SHP77 (cell line): Measurements from ENCODE around the gene ATP8B2.
"Not testable (repeated sequence)": the region's sequence is repeated elsewhere in the genome, so short reads cannot be mapped to it uniquely, and the experiment has no call there.

Source experiments
- DNase-seq, 2 experiments: peaks; one replicate each; lab custom pipeline; 2025; lab: John Stamatoyannopoulos, UW

The ATP8B2 gene

DNA sequence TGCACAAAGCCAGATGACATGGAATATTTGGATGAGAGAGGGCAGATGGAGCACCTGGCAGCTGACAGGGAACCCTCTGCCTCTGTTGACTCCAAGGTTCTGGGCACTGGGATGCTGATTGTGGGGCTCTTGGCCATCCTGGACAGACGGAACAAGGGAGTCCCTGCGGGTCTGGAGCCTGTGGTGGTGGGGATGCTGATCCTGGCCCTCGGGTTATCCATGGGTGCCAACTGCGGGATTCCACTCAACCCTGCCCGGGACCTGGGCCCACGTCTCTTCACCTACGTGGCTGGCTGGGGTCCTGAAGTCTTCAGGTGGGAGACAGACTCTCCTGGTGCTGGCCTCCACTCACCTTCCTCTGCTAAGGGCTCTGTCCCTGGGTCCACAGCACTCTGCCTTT is 1.8 kb upstream of the ATP8B2 start:
- no peak for DNase-seq

DNA sequence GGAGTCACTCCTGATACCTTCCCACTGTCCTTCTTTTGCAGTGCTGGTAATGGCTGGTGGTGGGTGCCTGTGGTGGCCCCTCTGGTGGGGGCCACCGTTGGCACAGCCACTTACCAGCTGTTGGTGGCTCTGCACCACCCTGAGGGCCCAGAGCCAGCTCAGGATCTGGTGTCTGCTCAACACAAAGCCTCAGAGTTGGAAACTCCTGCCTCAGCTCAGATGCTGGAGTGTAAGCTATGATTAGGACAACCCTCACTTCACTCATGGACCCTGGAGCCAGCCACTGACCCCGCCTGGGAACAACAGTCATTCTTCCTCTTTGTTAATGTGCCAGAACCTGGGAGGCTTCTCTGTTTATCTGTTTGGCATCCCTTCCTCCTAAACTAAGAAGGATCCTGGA is 1.1 kb upstream of the ATP8B2 start:
- DNase-seq: no peak

DNA sequence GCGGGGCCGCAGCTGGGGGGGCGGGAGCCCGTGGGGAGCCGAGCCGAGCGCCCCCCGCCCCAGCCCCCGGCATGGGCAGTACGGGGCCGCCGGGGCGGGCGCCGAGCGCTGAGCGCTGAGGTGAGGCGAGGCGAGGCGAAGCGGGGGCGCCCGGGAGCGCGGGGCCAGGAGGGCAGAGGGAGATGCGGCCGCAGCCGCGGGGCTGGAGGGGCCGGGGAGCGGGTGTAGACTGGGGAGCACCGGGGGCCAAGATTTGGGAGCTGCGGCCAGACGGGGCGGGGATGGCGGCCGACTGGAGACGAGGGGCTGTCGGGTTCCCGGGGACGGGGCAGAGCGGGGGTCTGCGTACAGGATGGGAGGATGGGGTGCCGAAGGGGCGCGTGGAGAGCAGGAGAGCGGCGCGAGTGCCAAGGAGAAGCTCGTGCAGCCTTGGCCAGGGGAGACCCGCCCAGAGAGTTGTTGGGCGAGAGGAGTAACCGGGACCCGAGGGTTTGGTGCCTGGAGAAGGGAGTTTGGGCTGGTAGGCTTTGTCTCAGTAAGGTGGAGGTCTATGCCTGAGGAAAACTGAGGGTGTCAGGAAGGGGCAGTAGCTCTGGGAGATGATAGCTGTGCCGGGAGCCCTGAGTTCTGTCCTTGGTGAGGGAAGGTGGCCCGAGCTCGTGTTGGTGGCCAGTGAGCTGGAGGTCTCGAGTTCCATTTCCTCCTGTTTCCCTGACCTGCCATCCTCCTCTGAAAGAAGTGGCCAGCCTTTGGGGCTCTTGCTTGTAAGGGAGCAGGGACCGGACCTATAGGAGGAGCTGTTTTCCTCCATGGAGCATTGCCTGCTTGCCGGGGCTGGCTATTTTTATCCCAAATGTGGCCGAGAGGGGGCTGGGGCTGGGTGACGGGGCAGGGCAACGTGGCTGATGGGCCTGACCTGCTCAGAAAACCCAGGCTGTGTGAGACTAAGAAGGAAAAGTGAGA is 539 bp downstream of the ATP8B2 start:
- DNase-seq: peak; percentile 75 to 78

DNA sequence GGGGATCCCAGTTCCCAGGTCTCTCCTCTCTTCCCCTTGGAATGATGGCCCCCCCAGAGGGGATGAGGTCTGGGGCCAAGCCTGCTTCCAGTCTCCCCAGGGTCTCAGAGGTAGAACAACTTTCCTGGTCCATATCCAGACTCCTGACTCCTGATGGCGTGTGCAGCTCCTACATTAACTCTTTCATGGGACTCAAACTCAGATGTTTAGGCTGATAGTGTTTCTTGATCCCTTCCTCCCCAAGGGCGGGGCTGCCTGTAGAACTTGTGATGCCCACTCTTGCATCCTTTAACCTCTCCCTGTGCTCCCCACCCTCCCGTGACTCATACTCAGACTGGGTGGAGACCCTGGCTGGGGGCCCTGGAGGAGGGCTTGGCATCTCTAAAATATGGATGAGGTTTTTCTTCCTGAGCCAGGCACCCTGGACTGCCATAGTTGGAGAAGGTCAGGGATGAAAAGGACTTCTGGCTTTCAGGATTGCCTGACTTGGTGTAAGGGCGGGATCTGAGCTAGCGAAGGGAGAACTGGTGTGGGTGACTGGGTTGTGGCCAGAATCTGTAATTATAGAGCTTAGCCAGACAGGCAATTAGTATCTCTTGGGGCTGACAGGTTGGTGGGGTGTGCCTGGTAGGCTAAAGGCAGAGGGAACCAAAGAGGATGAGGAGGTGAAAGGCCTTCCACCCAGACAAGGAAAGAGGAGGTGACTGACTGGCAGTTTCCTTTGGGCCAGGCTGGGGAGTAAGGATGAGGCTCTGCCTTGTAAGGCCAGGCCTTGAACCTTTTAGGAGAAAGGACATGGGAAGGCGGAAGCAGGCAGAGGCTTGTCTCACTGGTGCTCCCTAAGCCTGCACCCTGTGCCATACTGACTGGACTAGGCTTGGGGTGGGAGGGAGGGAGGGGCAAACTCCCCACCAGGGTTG is 1.5 kb downstream of the ATP8B2 start:
- DNase-seq: no peak

DNA sequence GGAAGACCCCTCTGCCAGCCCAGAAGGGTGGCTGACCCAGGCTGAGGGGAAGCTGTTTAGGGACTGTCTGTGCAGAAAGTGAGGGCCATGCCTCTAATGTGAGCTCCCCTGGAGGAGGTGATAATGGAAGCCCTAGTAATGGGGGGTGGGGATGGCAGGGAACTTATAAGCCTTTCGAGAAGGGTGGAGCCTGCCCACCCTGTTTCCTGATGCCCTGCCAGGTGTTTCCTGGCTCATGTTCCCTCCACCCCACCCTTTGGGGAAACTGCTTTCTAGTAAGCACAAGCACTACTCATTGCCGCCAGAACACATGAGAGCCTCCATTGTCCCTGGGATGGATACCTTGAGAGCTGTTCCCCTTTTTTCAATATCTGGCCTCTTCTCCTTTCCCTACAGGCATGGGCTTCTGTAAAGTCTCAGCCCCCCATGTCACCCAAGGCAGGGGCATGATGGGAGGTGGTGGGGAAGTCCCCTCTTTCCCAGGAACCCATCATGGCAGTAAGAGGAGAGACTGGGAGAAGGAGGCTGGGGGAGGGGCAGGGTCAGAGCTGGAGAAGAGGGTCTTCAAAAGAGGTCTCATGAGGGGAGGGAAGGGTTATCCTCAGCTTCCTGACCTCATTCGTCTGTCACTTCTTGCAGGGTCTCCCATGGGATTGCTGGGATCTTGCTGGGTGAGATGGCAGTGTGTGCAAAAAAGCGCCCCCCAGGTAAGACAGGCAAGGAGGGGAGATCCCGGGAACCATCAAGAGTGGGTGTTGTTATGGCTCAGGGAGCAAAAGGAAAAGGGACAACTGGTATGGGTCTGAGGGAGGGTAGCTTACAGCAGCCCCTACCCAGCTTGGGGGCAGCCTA is 2.4 kb downstream of the ATP8B2 start:
- no peak for DNase-seq

DNA sequence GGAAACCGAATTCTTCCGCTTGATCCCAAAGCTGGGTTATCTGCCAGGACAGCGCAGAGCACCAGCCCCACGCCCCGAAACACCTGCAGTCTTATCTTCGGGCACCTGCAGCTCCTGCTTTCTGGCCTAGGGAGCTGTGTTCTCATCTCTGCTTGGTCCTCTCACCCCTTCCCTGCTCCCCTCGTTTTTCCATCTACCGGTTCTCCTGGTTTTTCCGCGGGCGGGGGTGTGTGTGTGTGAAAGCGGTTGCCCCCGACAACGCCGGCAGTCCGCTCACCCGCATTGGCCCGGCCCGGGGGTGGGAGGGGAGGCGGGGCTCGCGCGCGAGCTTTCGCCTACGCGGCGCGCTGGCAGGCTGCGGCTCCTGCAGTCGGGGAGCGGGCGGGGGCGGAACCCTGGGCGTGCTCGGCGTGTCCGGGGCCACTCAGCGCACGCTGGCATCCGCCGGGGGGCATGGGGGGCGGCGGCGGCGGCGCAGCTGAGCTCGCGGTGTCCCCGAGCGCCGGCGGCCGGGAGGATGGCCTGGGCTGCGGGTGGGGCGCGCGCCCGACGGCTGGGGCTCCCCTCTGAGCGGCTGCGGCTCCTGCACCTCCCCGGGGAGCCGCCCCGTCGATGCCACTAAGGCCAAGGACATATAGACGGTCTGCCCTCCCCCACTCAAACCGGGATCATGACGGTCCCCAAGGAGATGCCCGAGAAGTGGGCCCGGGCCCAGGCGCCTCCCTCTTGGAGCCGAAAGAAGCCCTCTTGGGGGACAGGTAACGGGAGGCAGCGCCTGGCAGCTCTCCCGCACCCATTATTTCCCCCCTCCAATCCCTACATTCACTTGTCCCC is 3.2 kb downstream of the ATP8B2 start:
- peak in 1 of 2 experiments; percentile 16 for DNase-seq

DNA sequence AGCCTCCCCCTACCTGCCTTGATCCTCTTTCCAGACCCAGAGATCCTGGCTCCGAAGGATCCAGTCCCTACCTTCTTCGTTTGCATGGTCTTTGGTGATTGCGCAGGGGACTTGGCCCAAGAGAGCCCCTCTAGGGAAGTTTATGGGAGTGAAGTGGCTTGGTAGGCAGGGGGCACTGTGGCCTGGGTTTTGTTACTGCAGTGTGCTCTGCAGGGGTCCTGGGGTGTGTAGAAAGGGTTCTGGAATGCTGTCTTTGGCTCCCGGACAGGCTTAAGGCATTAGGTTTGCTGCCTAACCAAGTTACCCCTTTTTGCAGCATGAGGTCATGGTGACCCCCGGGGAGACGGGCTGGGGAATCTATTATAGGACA is 3.8 kb downstream of the ATP8B2 start:
- DNase-seq: no peak

DNA sequence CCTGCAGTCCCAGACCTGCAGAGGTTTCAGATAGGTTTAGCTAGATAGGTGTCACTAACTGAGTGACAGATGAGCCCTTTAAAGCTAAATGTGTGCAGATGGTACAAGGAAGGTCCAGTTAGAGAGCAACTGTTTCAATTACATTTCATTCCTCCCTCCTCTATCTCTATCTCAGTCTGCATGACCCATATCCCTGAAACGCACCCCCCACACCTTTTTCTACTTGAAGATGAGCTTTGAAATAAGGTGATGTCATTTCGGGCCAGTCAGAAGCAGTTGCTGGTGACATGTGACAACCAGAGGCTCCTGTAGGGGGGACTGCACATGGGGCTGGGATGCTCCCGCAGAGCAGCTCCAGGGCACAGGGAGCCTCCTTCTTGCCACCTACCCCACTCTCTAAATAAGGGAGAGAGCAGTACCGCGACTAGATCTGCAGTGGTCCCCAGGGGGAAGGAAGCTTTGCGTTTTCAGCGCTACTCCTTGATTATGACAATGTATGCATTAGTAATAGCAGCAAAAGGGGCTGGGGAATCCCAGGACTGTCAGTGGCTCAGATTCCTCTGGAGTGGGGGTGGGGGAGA is 4.3 kb downstream of the ATP8B2 start:
- DNase-seq: no peak

DNA sequence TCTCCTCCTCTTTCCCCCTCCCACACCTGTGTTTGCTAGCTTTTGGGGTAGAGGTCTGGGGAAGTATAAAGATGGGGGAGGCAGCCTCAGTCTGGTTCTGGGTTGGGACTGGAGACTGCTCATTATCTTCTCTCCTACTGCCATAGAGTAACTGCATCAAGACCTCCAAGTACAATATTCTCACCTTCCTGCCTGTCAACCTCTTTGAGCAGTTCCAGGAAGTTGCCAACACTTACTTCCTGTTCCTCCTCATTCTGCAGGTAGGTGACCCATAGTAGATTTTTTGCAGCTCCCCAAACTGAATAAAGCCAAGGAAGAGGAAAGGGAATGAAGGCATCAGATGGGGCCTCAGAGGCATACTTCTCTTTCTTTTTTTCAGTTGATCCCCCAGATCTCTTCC is 5.3 kb downstream of the ATP8B2 start:
- no peak for DNase-seq

DNA sequence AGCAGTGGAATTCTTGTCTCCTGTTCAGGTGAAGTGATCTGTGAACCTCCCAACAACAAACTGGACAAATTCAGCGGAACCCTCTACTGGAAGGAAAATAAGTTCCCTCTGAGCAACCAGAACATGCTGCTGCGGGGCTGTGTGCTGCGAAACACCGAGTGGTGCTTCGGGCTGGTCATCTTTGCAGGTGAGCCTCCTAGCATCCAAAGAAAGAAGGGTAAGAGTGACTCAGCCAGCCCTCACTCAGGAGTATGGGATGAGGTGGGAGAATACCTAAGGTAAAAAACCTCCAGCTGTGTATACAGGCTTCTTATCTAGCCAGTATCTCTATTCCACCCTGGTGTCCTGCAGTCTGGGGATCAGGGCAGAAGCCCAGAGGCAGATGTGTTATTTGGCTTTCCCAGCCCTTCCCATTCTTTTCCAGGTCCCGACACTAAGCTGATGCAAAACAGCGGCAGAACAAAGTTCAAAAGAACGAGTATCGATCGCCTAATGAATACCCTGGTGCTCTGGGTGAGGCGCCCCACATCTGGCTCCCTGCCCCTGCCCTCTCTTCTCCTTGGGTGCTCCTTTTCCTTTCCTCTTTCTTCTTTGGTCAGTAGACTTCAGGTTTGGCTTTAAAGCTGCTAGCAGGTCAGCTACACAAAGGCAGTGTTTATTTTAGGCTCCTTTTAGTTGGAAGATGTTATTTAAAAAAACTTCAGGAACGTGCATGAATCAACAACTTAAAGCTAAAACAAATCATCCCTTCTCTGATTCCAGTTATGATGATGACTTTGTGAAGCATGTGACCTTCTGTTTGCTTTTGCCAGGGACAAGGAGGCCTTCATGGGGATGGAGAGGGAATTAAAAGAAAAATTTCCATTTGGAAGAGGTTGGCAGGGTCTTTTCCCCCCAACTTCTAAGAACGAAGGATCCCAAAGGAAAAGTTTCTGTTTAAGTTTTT is 9.0 kb downstream of the ATP8B2 start:
- no peak for DNase-seq

DNA sequence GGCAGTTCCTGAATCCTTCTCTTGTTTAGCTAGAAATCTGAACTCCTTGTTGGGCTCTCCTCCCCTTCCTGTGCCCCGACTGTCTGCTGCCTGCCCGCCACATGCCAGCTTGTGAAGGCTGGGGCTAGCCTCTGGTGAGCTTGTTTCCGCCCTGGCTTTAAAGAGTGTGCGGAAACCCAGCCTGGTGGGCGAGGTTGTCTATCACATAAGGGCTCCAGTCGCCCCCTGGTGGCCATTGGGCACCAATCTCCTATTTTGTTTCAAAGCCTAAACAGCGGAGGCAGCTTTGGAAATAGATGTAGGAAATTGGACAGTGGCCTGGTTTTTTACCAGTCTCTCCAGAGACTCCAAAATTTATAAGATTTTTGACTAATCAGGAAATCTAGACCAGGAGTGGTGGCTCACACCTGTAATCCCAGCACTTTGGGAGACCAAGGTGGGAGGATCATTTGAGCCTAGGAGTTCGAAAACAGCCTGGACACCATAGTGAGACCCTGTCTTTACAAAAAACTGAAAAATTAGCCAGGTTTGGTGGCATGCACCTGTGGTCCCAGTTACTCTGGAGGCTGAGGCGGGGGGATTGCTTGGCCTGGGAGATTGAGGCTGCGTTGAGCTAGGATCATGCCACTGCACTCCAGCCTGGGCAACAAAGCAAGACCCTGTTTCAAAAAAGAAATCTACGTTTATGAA is 9.8 kb downstream of the ATP8B2 start:
- DNase-seq: peak; percentile 84 to 97

DNA sequence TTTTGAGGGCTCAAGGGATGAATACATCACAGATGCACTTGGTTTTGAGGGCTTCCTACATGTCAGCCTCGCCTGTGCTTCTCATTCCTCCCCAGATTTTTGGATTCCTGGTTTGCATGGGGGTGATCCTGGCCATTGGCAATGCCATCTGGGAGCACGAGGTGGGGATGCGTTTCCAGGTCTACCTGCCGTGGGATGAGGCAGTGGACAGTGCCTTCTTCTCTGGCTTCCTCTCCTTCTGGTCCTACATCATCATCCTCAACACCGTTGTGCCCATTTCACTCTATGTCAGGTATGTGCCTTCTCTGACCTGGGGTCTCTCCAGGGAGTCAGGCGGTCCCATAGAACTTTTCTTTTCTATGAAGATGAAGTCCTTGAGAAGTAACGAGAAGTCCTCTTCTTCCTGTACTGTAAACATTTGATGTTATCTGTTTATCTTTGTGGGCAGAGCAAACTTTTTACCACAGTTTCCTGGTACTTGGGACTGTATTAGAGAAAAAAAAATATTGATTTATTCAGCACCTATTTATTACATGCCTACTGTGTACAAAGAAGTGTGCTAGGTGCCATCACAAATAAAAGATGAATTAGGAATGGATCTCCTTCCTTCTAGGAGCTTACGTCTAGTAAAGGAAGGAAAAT is 12.0 kb downstream of the ATP8B2 start:
- DNase-seq: no peak

DNA sequence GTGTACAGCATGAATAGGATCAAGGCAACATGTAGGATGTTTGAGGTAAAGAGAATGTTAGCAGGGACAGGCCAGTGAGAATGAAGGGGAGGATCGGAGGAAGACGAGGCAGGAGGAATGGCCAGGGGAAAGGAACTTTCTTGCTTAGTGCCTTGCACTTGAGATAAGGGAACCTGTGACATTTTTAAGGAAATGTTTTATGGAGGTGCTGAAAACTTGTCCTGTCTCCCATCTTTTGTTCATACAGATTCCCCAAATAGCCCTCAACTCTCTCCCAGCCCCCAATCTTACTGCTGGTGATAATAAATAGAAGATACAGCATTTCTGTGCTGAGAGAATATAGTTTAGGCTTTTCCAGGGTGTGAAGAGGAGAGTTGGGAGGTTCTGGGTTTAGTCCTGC is 13.6 kb downstream of the ATP8B2 start:
- DNase-seq: no peak

DNA sequence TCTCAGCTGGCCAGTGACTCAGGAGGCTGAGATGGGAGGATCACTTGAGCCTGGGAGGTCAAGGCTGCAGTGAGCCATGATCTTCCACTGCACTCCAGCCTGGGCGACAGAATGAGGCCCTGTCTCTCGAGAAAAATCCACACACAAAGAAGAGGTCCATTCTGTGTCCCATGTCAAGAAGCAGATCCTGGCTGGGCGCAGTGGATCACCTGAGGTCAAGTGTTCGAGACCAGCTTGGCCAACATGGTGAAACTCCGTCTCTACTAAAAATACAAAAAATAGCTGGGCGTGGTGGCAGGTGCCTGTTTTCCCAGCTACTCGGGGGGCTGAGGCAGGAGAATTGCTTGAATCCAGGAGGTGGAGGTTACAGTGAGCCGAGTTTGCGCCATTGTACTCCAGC is 16.0 kb downstream of the ATP8B2 start:
- not testable (repeated sequence) for DNase-seq

DNA sequence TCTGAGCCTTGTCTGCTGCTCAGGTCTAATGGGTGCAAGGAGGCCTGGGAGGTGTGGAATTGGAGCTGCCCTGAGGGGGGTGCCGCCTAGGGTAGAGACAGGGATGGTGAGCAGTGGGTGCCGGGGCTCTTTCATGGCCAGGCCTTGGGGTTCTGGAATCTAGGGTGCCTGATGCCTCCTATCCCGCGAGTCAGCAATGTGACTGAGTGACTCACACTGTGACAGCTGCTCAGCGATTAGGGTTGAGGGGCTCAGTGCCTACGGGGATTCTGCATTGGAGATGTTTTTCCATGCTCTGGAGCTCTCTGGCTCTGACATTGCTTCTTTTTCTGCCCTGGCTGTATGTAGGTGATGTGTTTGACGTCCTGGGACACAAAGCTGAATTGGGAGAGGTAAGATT is 16.8 kb downstream of the ATP8B2 start:
- DNase-seq: no peak

DNA sequence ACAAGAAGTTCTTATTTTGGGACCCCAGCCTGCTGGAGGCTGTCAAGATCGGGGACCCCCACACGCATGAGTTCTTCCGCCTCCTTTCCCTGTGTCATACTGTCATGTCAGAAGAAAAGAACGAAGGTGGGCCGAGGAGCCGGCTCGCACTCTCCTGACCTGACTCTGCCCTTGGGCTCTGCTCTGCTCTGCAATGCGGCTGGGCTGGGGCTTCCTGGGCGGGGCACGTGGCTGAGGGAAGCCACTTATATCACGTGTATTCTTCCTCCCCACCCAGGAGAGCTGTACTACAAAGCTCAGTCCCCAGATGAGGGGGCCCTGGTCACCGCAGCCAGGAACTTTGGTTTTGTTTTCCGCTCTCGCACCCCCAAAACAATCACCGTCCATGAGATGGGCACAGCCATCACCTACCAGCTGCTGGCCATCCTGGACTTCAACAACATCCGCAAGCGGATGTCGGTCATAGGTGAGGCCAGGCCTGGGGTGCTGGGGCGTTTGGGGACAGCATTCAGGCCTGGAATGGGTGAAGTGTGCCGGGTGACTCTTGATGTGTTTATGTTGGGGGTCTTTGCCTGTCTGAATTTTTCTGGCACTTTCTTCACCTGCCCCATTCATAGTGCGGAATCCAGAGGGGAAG is 17.6 kb downstream of the ATP8B2 start:
- DNase-seq: no peak

DNA sequence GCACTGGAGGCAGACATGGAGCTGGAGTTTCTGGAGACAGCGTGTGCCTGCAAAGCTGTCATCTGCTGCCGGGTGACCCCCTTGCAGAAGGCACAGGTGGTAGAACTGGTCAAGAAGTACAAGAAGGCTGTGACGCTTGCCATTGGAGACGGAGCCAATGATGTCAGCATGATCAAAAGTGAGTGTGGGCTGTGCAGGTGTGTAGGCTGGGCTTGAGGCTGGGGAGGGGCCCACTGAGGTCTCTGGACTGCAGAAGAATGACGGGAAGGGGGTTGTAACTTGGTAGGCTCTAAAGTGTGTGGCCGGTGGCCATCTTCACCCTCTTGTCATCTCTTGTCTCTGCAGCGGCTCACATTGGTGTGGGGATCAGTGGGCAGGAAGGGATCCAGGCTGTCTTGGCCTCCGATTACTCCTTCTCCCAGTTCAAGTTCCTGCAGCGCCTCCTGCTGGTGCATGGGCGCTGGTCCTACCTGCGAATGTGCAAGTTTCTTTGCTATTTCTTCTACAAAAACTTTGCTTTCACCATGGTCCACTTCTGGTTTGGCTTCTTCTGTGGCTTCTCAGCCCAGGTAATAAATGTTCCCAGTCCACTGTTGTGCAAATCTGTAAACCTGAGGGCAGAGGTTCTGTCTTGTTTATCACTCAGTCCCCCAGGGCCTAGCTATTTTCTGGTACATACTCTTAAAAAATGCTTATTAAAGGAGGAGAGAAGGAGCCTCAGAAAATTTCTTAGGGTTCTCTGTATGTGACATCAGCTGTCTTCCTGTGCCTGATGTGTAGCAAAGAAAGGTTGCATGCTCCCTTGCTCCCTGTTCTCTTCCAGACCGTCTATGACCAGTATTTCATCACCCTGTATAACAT is 19.9 kb downstream of the ATP8B2 start:
- DNase-seq: peak; percentile 9 to 19
